ENCODE measurements around the gene NRAS. TPM values are rescaled to one million over a fixed set of nuclear protein-coding genes. Genes with fewer than 3 reads are reported as not detected.

Gene NRAS
- total and polyA plus RNA-seq, 9 of the 15 experiments (the other 6 are each of a cell fraction or from before 2014, with no cell fraction given), result 40.7 to 94.5 (median 75.4) TPM

- no peak for TF ChIP-seq RREB1 (CRISPR knock-in tag; IDR thresholded peaks at IDR 0.05)
Observed at GRCh38 chr1:114666954-114667353, 49.6 kb downstream of the NRAS start (continued).

GRCh38 chr1:114660238-114660637 lies 56.3 kb downstream of the NRAS start:
- Histone ChIP-seq H3K36me3 (ENCODE audit: control insufficient read depth, insufficient read depth, low read length) (no peaks in the 10 kb centered on the region), H3K9me3 (replicated peaks; ENCODE audit: control insufficient read depth, insufficient read depth, low read depth, low read length) (no peaks in the 10 kb centered on the region), H4K20me1 (replicated peaks; ENCODE audit: control insufficient read depth, insufficient read depth, low read length) (no peaks in the 10 kb centered on the region), H3K4me2 (ENCODE audit: insufficient read depth, low read length) (no peak overlapping the region), H3K27ac (ENCODE audit: extremely low read depth, low read depth, low read length) (no peak overlapping the region), H3K4me3 (no peak overlapping the region), H2AFZ (ENCODE audit: low read depth, low read length) (no peak overlapping the region), H3K9me1 (ENCODE audit: control insufficient read depth, insufficient read depth, low read length) (no peaks in the 10 kb centered on the region), H3K9ac (ENCODE audit: insufficient read depth in 1 of 2, low read depth in 2 of 2, low read length in 2 of 2) (no peak overlapping the region), H3K4me1 (replicated peaks in 1 of 2; ENCODE audit: control insufficient read depth in 2 of 2, insufficient read depth in 2 of 2, low read length in 2 of 2) (no peaks in the 10 kb centered on the region), H3K27me3 (ENCODE audit: control insufficient read depth in 2 of 2, insufficient read depth in 2 of 2, low read length in 2 of 2) (peaks cover 10 to 15% of the 10 kb centered on the region in 2 experiments; a peak in 3 of 5 replicates), H3K79me2 (ENCODE audit: control insufficient read depth, insufficient read depth, low read length) (no peaks in the 10 kb centered on the region)
- ATAC-seq (peak; percentile 40), DNase-seq (ENCODE audit: extremely low read depth in 1 of 4, low spot score in 3 of 4) (no peak), FAIRE-seq (peak; percentile 52)
- ChIA-PET CTCF (ENCODE audit: low intra/inter-chr PET ratio) (no interaction called here), POLR2A (interaction anchor here (0.9 to 1.2 kb wide), 3 partner anchors 9 to 14 kb away, joined by 4 to 6 read pairs (median 4); no protein-coding TSS in a partner anchor)
- intact Hi-C loops (cut with micrococcal nuclease) (no loop called here), in situ Hi-C loops (cut with MboI) (no loop called here)
- WGBS (ENCODE audit: insufficient coverage, low coverage, missing lambda C conversion rate), result 2% methylated on average over 2 of the region's 2 CpGs
- BruUV-seq (replicated peaks), result no TSS peak
- TF ChIP-seq ZKSCAN1 (IDR thresholded peaks at IDR 0.05; ENCODE audit: low read depth, low read length), result no peak
- no peak for TF ChIP-seq MAX (CRISPR knock-in tag; IDR thresholded peaks at IDR 0.05)
- TF ChIP-seq ARID2 (IDR thresholded peaks at IDR 0.05), result no peak
- TF ChIP-seq PBX2 (CRISPR knock-in tag; IDR thresholded peaks at IDR 0.05; ENCODE audit: low read depth), result no peak
- TF ChIP-seq PBX2 (tag; conservative IDR thresholded peaks at IDR 0.05; ENCODE audit: low read depth), result no peak
- no peak for TF ChIP-seq NUFIP1 (IDR thresholded peaks at IDR 0.05; ENCODE audit: partially characterized antibody)
